ENCODE results near the gene CHD9.
A peak's percentile ranks its signal among the peaks of the same experiment; 100 is the strongest.
"Not testable (repeated sequence)": the region's sequence is repeated elsewhere in the genome, so short reads cannot be mapped to it uniquely, and the experiment has no call there.

The CHD9 gene

DNA sequence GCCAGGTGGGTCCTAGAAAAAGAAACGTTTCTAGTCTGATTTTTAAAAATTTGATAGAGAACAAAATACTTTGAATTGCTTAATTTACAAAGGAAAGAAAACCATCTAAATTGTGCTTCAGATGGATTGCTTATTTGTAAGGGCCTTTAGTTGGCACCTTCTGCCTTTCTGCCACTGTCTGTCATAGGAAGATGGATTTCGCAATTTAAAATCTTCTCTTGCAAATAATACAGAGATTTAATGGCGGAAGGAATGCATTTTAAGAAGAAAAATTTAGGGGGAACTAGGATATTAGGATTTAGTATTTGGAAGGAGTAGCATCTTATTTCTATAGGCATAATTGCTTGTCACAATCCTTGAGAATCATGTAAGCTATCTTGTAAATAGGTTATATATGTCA is 204.0 kb downstream of the CHD9 start:
- DNase-seq = no peak

DNA sequence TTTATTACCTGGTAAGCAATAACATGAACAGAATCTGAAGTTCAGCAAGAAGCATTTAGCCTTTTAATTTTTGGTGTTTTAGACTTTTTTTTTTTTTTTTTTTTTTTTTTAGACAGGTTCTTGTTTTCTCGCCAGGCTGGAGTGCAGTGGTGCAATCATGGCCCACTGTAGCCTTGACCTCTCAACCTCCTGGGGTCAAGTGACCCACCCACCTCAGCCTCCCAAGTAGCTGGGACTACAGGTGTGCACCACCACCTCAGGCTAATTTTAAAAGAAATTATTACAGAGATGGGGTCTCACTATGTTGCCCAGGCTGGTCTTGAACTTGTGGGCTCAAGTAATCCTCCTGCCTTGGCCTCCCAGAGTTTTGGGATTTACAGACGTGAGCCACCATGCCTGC is 206.5 kb downstream of the CHD9 start:
- DNase-seq = no peak

DNA sequence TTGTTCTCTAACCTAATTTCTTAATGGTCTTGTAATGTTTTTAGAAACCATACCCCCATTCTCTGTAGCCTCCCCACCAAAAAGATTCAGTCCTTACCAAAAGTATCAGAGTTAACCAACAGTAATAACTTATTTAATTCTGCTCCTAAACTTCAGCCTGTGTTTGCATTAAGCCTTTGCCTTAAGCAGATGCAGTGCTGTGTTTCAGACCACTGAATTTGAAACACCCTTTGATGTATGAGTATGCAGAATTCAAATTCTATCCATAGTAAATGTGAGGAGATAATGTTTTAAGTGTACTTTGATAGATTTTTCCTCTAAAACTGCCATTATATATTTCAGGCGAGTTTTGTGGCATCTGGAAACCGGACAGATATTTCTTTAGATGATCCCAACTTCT is 207.9 kb downstream of the CHD9 start:
- no peak for DNase-seq

DNA sequence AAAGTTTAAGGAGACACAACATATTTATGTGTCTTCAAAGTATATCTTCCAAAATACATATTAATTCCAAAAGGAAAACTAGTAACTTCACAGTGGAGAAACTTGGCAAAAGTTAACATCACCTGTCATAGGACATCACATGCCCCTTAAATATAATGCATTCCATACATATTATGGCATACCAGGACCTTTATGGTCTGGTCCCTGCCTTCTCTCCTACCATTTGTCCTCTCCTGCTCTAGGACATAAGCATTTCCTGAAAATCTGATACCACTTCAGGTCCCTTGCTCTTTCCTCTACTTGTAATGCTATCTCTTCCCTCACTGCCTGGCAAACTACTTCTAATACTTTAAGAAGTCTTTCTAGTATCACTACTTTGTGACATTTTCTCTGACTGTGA is 211.4 kb downstream of the CHD9 start:
- no peak for DNase-seq

DNA sequence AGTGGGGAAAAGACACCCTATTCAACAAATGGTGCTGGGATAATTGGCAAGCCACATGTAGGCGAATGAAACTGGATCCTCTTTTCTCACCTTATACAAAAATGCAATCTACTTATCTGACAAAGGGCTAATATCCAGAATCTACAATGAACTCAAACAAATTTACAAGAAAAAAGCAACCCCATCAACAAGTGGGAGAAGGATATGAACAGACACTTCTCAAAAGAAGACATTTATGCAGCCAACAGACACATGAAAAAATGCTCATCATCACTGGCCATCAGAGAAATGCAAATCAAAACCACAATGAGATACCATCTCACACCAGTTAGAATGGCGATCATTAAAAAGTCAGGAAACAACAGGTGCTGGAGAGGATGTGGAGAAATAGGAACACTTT is 223.7 kb downstream of the CHD9 start:
- DNase-seq = not testable (repeated sequence)

DNA sequence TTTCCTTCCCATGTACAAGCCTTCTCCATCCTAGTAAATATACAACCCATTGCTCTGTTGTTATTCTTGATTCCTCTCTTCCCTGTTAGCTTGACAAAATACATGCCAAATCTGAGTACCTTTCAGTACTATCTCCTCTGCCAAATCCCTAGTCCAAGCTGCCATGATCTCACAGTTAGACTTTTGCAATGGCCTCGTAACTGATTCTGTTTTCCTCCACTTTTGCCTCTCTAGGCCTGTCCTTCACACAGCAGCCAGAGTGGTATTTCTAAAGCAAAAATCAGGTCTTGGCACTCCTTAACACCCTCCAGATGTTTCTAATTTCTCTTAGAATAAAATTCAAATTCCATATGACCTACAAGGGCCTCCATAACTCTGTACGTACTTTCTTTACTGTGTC is 226.5 kb downstream of the CHD9 start:
- no peak for DNase-seq

DNA sequence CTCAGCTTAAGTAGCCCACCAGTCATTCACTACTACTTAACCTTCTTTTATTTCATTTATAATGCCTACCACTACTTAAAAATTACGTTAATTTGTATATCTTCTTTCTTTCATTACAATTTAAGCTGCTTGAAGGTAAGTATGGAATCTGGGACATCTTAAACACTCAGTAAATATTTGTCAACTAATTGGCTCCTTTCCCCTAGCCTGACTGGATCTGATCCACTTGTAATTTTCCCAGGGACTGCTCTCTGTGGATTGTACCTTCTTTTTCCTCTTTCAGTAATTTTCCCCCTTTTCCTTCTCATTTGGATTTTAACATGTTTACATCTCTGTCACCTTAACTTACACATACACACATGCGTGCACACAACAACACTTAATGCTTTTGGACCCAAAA is 227.1 kb downstream of the CHD9 start:
- DNase-seq = no peak

DNA sequence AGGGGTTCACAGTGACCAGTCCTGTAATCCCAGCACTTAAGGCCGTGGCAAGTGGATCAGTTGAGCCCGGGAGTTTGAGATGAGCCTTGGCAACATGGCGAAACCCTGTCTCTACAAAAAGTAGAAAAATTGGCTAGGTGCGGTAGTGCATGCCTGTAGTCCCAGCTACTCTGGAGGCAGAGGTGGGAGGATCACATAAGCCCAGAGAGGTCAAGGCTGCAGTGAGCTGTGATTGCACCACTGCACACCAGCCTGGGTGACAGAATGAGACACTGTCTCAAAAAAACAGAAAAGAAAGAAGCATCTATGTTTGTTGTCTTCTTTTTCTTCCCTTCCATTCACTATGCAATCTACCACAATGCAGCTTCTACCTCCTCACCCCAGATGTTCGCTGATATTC is 227.5 kb downstream of the CHD9 start:
- DNase-seq = no peak

DNA sequence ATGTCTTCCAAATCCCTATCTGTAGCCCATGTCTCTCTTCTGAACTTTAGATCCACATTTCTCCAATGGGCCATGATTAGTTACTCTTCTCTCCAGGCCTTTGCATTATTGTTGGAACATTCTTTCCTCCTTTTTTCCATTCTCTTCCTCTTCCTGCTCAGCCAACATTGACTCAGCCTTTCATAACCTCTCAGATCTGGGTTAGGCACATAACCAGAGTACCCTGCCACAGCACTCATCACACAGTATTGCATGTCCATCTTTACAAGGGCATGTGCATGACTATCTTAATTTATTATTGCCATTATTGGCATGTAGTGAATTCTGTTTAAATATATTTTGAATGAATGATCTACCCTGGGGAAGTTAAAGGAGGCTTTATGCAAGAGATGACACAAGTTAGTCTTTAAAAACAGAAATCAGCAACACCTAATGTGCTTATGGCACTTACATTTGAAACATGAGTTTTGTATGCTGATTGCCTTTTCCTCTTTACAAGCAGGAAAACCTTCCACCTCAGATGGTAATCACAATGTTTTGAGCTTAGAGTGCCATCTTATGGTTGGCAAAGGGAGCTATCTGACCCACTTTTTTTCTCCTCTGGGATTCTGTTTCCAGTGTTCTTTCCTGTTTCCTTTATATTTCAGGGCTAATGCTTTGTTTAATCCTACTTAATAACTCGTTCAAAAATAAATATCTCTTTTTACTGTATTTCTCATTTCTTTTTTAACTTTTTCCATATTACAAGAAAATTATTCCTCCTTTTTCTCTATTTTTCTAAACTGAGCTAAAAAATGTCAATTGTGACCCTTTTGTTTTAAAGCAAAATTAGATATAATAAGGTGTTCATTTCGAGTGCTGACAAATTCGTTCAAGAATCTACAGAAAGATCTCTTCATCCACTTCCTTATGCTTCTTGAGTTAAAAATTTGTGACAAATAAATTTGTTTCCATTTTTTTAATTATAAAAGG is 228.5 kb downstream of the CHD9 start:
- DNase-seq = peak in 2 of 51 donors; percentile 4 to 29

DNA sequence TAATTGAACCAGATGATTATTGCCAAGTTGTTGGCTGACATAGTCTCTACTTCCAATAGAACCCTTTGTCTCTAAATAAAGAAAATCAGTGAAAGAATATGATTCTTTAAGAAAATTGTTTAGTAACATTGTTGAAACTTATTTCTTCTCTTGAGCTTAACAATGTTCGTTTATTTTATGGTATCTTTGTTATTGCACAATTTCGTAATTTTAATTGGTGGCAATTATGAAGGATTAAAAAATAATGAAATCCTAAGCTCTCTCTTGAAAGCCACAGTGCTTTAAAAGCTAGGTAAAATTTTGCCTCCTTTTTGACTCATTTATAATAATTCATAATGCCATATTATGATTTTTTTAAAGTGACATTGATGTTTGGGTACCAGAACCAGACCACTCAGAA is 230.4 kb downstream of the CHD9 start:
- no peak for DNase-seq

DNA sequence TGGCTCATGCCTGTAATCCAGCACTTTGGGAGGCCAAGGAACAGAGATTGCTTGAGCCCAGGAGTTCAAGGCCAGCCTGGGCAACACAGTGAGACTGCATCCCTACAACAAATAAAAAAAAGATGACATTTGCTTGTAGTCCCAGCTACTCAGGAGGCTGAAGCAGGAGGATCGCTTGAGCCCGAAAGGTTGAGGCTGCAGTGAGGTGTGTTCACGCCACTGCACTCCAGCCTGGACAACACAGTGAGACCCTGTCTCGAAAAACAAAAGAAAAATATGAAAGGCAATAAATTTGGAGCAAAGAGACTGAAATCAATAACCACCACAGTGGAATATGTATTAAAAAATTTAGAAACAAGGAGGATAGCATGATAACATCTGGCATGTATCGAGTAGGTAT is 235.7 kb downstream of the CHD9 start:
- no peak for DNase-seq

DNA sequence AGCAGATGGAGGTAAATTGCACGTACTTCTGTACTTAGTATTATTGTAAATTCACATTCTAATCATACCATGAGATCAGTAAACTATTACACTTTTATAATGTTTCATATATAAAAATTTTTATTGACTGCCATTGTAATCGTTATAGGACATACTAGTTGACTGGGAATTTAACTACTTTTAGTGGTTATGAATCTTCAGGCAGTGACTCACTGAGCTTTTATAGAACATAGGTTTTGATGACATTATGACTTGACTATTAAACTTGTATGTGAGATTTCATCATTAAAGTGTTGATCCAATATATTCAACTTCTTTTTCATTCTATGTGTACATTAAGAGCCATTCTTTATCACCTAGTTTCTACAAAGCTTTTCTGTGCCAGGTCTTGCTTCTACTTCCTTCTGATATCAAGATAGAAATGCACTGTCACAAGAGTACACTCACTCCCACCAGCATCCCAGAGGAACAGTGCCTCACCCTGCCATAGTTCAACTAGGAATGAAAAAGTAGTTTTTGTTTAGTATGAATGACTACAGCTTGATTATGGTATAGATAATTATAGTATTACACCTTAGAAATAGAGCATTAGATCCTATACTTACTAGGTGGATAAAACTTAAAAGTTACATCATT is 237.1 kb downstream of the CHD9 start:
- no peak for DNase-seq

DNA sequence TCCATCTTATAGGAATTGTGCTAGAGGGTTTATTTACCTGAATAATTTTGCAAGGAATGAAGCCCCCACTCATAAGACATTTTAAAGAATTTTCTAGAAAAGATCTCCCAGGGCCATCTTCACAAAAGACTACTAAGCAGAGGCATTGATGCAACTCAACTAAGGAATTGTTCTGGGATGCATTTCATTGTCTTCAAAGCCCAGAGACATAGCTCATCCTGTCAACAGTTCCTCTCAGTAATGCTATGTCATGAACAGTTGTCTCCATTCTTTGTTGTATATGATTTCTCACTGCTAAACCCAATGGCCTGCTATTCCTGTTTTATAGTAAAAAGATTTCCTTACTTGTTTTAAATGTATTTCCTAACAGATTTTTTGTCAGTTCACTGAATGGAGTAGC is 242.7 kb downstream of the CHD9 start:
- DNase-seq = no peak

DNA sequence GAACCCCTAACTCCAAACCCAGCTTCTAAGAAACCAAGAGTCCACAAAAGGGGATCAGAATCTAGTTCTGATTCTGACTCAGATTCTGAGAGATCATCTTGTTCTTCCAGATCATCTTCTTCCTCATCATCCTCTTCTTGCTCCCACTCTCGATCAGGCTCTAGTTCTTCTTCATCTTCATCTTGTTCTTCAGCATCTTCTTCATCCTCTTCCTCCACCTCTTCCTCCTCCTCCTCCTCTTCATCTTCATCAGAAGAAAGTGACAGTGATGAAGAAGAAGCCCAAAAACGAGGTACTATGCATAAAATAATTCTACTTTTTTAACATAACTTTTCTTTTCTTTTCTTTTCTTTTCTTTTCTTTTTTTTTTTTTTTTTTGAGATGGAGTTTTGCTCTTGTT is 249.5 kb downstream of the CHD9 start:
- DNase-seq = no peak

DNA sequence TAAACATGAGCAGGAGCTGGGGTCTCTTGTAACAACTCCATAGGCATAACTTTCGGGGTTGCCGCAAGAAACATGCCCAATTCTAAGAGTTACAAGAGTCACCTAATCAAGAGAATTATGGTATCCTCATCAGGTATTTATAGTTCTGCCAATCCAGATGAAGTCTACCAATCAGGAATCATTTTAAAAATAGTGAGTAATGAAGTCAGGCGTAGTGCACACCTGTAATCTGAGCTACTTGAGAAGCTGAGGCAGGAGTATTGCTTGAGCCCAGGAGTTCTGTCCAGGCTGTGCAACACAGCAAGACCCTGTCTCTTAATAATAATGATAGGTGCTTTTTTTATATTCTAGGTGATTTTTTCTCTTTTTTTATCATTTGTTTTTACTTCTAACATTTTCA is 251.0 kb downstream of the CHD9 start:
- DNase-seq = no peak

DNA sequence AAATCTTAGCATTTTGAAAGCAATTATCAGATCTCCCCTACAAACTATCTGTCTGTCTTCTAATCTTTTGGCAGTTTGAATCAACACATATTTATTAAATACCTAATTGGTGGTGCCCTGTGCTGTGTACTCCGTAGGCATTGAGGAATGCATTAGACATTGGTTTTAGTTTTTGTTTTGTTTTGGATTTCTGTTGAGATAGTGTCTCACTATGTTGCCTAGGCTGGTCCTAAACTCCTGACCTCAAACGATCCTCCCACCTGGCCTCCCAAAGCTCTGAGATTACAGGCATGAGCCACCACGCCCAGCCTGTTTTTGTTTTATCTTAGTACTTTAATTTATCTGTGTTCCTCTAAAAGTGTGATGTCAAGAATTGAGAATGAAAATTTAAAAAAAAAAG is 254.7 kb downstream of the CHD9 start:
- no peak for DNase-seq

DNA sequence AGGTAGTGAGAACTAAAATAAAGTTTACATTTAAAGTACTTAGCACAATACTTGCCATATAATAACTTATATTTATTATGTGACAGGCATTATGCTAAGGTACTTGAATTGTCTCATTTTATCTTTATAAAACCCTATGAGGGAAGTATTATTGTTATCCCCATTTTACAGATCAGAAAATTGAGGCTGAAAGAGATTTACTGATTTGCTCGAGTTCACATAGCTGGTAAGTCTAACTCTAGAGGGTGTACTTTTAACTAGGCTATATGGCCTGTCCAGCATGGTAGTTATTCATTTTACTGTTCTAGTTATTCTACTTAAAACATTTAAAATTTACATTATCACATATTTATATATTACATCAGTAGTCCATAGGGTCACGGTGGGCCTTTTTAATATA is 266.2 kb downstream of the CHD9 start:
- no peak for DNase-seq

DNA sequence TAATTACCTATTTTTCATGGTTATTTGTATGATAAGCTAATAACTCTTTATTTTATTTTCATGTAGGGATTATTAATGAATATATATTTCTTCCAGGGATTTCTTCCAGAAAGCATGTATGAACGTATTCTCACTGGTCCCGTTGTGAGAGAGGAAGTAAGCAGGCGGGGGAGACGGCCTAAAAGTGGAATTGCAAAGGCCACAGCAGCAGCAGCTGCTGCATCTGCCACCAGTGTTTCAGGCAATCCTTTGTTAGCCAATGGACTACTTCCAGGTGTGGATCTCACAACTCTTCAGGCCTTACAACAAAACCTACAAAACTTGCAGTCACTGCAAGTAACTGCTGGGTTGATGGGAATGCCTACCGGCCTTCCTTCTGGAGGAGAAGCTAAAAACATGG is 269.1 kb downstream of the CHD9 start:
- DNase-seq = peak in 3 of 51 donors; percentile 3 to 19 (median 4)

DNA sequence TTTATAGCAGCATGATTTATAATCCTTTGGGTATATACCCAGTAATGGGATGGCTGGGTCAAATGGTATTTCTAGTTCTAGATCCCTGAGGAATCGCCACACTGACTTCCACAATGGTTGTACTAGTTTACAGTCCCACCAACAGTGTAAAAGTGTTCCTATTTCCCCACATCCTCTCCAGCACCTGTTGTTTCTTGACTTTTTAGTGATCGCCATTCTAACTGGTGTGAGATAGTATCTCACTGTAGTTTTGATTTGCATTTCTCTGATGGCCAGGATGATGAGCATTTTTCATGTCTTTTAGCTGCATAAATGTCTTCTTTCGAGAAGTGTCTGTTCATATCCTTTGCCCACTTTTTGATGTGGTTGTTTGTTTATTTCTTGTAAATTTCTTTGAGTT is 276.2 kb downstream of the CHD9 start:
- DNase-seq = not testable (repeated sequence)

DNA sequence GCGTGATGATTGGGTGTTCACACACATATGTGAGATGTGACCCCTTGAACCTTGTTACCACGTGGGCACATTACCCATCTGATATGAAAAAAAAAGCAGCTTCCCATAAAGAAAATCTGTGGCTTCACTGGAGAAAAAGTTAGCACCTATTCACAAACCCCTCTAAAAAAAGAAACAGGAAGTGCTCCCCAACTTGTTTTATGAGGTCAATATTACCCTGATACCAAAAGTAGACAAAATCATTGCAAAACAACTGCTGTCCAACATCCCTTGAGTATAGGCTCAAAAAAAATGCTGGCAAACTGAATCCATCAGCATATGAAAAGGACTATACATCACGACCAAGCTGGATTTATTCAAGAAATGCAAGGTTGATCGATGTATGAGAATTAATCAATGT is 279.8 kb downstream of the CHD9 start:
- DNase-seq = no peak

DNA sequence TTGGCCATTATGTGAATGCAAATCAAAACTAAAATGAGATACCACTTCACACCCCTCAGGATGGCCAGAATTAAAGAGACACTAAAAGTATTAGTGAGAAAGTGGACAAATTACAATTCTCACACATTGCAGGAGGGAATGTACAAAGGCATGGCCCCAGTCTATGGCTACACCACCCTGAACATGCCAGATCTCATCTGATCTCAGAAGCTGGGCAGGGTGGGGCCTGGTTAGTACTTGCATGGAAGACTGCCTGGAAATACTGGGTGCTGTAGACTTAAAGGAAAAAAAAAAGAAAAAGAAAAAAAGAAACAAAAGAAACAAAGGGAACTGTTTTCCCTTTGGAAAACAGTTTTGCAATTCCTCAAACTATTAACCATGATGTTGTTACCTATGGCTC is 282.5 kb downstream of the CHD9 start:
- no peak for DNase-seq

DNA sequence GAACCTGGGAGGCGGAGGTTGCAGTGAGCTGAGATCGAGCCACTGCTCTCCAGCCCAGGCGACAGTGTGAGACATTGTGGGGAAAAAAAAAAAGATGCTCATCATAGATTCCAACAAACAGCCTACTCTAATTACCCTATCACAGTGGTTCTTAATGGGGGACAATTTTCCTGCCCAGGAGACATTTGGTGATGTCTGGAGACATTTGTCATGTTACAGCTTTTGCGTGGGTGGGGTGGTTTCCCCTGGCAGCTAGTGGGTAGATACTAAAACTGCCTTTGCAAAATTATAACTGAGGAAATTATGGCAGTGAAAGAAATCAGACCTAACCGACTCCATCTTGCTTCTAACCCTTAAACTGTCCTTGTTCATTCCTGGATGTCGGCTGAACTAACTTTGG is 287.0 kb downstream of the CHD9 start:
- DNase-seq = no peak

DNA sequence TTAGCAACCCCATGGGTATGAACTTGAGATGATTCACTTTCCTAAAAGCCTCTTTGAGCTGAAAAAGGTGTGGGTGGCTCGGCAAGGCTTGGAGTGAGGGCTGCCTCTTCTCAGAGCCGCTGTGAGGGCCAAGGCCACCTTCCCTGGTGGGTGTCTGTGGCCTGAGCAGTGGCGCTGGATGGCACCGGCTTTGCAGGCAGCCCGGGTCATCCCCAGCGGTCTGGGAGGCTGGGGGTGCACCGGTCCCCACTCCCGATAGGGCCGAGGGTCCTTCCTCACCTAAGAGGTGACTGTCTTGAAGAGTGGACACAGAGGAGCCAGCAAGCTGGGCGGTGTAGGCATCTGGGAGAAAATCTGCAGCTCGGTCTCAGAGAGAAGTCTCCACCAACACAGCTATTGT is 300.3 kb downstream of the CHD9 start:
- DNase-seq = no peak

All from hypothalamus (tissue), 51 donors.